Stimulated activated CD4-positive, alpha-beta T cell treated with anti-CD3 and anti-CD28 coated beads, Interleukin-2, amount 100 ng/mL, for 48 hours (primary cell): ENCODE data around the gene PRMT1.

Source experiments
- DNase-seq, 2 donors: peaks; one replicate each; pipeline ENCODE4 v3.0.0-alpha.2; 2020

Gene PRMT1

DNA sequence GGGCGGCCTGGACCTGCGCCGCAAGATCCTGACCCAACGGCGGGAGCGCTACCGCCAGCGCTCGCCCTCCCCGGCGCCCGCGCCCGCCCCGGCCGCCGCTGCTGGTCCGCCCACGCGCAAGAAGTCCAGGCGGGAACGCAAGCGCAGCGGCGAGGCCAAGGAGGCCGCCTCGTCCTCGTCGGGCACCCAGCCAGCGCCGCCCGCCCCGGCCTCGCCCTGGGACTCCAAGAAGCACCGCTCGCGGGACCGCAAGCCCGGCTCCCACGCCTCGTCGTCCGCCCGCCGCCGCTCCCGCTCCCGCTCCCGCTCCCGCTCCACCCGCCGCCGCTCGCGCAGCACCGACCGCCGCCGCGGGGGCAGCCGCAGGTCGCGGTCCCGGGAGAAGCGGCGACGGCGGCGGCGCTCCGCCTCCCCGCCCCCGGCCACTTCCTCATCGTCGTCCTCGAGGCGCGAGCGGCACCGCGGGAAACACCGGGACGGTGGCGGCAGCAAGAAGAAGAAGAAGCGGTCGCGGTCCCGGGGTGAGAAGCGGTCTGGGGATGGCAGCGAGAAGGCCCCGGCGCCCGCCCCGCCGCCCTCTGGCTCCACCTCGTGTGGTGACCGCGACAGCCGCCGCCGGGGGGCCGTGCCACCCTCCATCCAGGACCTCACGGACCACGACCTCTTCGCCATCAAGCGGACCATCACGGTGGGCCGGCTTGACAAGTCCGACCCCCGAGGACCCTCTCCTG lies 25.1 kb upstream of the PRMT1 start:
- DNase-seq, result no peak

GRCh38 chr19:49652551-49653465 lies 24.3 kb upstream of the PRMT1 start:
- DNase-seq, result no peak

DNA sequence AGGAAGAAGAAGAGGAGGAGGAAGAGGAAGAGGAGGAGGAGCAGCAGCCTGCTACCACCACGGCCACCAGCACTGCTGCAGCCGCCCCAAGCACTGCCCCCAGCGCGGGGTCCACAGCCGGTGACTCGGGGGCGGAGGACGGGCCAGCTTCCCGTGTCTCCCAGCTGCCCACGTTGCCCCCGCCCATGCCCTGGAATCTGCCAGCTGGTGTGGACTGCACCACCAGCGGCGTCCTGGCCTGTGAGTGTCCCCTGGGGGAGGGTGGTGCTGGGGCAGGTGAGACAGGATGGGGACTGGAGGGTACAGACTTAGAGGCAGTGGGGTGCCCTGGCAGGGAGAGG lies 23.6 kb upstream of the PRMT1 start:
- DNase-seq, result no peak

DNA sequence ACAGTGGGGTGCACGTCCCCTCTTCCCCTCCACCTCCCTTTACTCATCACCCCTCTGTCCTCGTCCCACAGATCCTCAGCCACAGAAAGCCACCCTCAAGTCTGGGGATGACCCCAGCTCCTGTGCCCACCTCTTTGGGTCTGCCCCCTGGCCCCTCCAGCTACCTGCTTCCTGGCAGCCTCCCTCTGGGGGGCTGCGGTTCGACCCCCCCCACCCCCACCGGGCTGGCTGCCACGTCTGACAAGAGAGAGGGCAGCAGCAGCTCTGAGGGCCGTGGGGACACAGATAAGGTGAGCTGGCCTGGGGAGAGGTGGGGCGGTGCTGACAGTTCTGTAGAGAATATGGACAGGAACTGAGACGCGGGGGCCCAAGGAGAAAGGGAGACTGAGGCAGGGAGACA lies 22.5 kb upstream of the PRMT1 start:
- DNase-seq, result no peak

DNA sequence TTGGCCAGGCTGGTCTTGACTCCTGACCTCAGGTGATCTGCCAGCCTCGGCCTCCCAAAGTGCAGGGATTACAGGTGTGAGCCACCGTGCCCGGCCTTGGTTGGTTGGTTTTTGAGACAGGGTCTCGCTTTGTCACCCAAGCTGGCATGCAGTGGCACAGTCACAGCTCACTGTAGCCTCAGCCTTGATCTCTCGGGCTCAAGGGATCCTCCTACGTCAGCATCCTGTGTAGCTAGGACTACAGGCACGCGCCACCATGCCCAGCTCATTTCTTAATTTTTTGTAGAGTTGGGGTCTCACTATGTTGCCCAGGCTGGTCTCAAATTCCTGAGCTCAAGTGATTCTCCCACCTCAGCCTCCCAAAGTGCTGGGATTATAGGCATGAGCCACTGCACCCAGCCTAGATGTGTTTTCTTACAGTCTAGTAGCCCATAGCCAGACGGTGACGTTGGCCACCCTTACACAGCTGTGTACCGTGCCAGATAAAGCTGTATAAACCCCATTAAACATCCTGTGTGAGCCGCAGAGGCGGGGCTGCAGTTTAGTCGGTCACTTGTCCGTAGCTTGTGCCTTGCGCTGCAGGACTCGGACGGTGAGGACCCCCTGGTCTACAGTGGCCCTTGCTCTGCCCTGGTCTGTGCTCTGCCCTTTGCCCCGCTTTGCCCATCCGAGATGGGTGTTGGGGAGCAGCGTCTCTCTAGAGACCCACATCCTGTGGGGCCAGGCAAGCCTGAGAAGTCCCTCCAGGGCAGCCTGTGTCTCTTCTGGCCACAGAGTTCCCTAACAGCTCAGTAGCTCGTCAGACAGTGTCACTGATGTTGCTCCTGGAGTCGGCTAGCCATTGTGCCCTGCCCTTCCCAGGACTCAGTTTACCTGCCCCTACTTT lies 21.3 kb upstream of the PRMT1 start:
- no peak for DNase-seq

GRCh38 chr19:49656456-49657109 lies 20.5 kb upstream of the PRMT1 start:
- no peak for DNase-seq

GRCh38 chr19:49657493-49658138 lies 19.5 kb upstream of the PRMT1 start:
- DNase-seq, result no peak

DNA sequence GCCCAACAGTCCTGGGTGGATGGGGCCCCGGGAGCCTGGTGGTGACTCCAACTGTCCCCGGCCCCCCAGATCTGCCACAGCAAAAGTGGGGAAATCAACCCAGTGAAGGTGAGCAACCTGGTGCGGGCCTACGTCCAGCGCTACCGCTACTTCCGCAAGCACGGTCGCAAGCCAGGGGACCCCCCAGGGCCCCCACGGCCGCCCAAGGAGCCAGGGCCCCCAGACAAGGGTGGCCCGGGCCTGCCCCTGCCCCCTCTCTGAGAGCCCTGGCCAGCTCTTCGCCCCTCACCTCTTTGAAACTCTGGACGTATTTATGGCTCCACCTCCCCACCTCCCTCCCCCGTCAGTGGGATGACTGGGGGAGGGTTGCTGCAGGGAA lies 18.9 kb upstream of the PRMT1 start:
- no peak for DNase-seq

DNA sequence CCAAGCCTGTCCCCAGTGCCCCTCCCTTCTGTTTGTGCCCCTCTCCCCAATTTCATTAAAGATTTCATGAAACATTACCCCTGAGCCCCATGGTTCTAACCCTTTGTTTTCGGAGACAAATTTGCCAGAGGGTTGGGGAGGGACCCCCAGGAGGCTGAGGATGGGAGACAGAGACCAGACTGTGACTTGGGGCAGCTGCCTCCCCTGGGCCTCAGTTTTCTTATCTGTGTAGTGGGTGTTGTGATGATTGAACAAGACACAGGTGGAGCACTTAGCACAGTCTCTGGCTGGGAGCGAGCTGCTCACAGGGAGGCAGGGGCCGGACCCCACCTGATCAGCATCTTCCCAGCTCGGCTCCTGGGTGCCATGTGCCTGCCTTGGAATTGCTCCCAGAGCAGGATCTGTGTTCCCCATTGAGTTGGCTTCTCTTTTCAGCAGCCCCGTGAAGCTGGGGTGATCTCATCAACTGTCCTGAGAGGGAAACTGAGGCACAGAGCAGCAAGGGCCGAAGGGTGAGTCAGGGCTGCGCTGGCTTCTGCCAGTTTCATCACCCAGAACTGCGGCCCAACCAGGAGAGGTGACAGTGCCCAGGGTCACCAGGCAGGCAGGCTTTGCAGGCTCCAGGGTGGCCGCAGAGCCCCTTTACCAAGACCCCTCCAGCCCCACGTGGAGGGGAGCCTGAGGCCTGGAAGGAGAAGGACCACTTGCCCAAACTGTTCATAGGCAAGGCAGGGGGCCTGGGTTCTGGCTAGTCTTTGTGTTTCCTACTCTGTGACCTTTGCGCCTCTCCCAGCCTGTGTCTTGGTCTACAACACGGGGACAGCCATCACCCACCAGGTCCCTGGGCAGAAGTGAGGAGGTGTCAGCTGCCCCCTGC lies 18.3 kb upstream of the PRMT1 start:
- no peak for DNase-seq

GRCh38 chr19:49660338-49660961 lies 16.6 kb upstream of the PRMT1 start:
- DNase-seq, result no peak

- DNase-seq, result no peak
These were observed 15.1 kb upstream of the PRMT1 start for GRCh38 chr19:49662011-49662410.

GRCh38 chr19:49663224-49663623 lies 13.8 kb upstream of the PRMT1 start:
- no peak for DNase-seq

DNA sequence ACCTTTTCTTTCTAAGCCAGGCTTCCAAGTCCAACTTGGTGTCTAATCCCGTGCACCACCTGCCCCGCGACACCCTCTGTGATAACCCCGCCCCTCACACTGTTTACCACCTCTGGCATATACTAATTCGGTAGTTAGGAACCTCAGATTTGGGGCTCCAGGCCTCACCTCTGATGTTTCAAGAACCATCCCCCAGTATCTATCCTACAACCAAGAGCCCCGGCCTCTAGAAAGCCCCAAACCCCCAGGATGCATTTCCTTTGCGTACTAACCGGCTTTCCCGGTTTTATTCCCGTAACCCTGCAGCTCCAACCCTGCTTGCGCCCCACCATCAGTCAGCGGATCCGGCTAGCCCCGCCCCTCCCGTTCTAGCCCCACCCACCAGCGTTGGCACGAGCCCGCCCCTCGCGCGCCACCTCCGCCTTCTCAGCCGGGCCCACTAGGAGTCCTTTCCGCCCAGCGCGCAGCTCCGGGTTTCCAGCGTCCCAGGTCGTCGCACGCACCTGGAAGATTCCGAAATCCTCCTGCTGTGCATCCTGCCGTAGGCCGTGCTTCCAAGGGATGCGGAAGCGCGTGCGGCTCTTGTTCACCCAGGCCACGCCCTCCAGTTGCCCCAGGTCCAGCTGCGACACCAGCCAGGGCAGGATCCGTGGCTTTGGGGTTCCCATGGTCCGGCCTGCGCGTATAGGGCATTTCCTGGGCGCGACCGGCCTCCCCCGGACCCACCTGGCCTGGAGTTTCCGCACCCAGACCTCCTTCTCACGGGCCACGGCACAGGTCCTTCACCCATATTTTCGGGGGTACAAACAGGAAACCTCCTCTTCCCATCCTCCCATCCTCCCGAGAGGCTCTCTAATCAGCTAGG lies 12.7 kb upstream of the PRMT1 start:
- DNase-seq, result peak; percentile 94 to 95

GRCh38 chr19:49665036-49665350 lies 12.1 kb upstream of the PRMT1 start:
- DNase-seq, result no peak

DNA sequence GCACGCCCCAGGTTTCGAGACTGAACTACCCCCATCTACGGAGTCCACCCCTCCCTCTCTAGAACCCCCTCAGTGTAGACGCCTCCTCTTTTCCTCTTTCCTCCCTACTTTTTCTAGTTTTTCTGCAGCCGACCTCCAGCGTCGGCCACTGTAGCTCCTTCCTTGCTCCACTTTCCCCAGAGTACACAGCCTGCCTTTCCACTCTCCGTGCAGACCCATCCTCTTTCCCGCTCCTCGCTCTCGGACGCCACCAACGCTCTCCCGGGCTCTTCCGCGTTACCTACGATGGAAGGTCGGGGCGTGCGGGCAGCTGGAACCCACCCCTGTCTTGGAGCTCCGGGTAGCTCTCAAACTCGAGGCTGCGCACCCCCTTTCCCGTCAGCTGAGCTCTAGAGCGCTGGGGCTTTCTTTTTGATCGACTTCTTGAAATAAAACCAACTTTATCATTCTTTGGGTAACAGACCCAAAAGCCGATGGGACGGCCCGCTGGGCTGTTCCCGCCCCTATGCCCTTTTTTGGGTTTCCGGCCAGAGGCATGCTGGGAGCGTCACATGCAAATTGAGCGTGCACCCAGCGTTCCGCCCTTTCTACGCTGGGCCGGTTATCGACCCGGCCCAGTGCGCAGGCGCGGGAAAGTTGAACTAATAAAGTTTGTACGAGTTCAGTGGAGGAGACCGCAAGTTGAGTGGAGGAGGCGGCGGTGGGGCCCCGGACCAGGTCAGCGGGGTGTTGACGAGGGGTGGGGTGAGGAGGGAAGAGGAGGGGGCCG lies 11.5 kb upstream of the PRMT1 start, which contains the start of the genes BCL2L12 and IRF3:
Gene BCL2L12 (plus strand): TSS at position 583 of the 769 bp plus-strand sequence. CDS start 760 bp downstream, outside the sequence.
Gene IRF3 (minus strand): TSS at position 507 of the 769 bp plus-strand sequence. CDS start 1,019 bp downstream, outside the sequence.
- peak; percentile 99 for DNase-seq

DNA sequence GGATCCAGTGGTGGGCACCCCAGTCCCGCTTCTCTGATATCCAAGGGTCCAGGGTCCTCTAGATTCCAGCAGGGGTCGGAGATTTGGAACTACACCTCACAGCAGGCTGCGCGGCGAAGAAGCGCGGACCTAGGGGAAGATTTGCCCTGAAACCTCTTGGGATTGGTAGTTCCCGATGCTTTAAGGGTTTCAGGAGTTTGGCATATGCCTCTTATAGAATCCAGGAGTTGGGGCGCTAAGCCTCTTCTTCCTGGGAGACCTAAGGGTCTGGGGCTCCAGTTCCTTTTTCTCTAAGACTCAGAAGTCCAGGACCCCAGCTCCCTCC lies 11.0 kb upstream of the PRMT1 start:
- DNase-seq, result no peak

DNA sequence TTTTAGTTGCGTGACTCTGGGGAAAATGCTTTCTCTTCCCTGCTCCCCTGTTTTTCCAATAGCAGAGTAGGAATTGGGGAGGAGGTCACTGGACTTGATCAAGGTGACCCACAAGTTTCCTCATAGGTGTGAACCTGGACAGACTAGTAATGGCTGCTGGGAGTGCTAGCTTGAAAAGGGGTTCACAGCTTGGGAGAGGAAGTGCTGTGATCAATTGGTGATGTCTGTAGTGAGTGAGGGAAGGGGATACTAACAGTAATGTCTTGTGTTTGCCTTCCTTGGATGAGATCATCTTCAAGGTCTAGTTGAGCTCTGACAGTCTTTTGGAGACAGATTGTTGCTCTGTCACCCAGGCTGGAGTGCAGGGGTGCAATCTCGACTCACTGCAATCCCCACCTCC lies 9.6 kb upstream of the PRMT1 start:
- no peak for DNase-seq

- no peak for DNase-seq
These were observed 7.6 kb upstream of the PRMT1 start for GRCh38 chr19:49669516-49669915.
